GM21526 (cell line): Measurements from ENCODE around the gene COL24A1.
A peak's percentile ranks its signal among the peaks of the same experiment; 100 is the strongest.
"Not testable (repeated sequence)": the region's sequence is repeated elsewhere in the genome, so short reads cannot be mapped to it uniquely, and the experiment has no call there.

ENCODE experiments used
- ATAC-seq: cut with Tn5 transposase; IDR thresholded peaks from one replicate; pipeline ENCODE4 v1.9.1; 2021; ENCODE audit warnings: moderate library complexity; ENCODE audit not compliant: unreplicated experiment, low FRiP score

The COL24A1 gene

DNA sequence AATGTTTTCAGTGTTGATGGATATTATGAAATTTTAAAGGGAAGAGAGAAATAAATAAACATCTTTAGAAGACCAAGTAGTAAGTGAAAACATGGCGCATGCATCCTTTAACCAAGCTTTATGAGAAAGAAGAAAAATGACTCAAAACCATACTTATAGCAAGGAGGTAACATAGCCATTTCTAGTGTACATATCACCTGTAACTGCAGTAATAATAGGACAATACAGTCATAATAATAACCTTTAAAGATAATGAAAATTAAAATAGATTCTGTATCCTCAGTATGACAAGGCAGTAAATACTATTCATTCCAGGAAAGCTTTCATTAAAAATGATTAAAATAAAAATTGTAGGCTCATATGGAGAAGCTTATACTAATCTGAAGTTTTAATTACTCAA lies 141.2 kb downstream of the COL24A1 start:
- ATAC-seq, result no peak

DNA sequence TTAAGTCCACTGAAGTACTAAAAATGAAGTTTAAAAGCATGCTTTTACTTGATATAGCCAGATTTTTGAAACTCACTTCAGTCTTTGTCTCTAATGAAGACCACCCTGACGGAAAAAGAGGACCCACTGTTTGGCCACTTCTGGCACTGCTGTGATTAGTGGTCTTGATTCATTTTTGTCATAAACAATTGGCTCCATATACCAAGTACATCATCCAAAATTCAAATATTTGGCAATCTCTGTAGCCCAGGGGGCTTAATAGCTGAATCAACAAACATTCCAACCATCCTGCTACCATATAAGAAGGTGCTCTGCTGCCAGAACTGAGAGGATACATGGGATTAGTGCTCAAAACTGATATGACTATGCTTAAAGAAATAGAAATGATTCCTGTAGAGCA lies 156.0 kb downstream of the COL24A1 start:
- no peak for ATAC-seq

DNA sequence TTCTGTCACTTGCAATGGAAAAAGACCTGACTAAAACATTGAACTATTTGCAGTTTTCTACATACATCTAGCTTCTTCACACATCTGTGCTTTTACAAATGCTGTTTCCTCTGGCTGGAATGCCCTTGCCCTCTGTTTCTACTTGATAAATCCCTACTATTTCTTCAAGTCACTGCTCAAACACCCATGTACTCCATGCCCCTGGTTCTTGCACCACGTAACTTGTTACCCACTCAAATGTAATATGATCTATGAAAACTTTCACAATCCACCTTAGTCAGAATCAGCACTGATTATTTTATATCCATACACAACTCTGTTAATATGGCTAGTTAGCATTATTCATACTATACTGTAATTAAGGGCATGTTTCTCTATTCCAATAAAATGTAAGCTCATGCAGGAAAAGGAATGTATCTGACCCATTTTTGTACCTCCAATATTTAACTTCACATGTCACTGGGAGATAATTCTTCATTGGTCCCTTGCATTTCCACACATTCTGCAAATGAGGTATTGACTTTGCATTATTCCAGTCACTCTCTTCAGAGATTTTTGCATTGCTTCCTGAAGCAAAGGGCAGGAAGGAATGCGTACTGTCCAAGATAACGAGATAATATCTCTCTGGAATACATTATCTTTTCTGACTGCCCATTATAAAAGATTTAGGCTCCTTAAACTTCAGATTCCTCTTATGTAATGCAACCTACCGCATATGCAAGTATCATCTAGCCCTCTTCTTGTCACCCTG lies 158.3 kb downstream of the COL24A1 start:
- ATAC-seq, result no peak

DNA sequence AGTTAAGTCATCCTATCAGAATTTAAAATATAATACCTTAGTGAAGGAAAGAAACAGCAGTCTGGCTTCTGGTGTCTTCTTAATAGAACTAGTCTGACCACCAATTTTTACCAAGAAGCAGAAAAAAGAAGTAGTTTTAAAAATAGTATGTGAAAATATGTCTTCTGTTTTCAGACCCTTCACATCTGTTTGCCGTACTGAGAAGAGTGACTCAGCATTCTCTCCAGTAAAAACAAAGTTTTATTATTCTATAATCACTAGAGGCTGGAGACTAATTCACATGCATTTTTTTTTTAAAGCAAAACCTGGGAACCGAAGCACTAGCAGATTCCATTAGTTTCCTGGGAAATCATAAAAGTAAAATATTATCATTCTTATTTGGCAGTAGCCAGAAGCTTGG lies 163.8 kb downstream of the COL24A1 start:
- ATAC-seq, result peak; percentile 53

DNA sequence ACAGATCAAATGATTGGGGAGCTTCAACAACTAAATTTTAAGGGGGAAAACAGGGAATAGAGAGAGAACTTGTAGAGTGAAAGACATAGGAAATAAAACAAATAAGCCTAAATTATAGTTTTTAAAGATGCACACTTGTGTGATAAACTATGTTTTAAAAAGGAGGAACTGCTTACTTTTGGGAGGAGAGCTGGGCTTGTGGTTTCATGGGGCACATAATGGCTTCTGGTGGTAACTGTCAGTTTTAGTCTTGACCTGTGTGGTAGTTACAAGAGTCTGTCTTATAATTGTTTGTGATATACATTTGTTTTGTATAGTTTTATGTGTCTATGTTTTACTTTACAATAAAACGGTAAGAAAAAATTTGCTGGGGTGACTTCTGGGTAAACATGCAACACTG lies 165.3 kb downstream of the COL24A1 start:
- no peak for ATAC-seq

DNA sequence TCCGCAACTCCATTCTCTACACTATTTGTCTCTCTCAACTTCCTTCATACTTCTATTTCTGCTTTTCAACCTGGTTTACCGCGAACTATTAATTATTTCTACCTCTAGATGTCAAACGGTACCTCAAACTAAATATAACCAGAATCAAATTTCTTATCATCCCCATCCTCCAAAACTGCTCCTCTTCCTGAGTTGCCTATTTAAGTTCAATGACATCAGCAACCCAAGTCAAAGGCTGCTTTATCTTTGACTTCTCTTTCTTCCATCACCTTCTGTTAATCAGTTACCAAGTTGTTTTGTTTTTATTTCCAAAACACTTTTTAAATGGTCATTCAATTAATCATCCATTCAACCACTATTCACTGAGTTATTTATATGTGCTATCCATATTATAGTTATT lies 171.9 kb downstream of the COL24A1 start:
- no peak for ATAC-seq

DNA sequence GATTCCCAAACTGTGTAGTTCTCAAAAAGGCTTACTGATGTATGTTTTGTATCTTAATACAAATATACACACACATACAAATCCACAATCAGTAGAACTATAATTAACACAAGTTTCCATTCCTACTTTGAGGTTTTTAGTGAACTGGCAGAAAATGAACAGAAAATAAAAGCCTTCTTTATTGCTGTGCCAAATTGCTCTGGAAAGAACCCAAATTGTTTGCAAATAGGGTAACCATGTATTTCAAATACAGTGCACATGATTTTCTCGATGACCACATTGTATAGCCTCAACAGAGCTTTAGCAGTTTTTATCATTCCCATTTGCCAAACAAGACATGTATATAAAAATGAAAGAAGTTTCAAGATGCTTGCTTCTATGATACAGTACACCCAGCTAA lies 173.3 kb downstream of the COL24A1 start:
- no peak for ATAC-seq

DNA sequence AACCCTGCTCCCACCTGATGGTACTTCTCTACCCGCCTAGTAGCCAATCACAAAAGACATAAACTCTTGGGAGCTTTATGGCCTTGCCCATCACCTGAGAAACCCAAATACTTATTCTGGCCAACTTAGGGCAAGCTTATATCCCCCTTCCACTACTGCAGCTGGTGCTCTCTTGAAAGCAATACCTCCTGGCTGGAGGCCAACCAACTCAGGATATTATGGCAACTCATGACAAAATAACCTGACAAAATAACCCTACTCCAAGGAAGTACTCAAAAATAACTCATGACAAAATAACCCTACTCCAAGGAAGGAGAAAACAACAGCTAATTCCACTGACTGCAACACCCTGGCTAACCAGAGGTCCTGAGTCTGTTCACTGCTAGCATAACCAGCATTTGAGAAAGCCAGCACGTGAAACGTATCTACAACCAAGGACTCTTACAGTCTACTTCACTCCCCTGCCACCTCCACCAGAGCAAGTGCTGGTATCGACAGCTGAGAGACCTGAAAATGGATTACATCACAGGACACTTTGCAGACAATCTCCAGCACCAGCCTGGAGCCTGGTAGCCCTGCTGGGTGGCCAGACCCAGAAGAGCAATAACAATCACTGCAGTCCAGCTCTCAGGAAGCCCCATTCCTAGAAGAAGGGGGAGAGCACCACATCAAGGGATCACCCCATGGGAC lies 179.9 kb downstream of the COL24A1 start:
- ATAC-seq, result no peak

DNA sequence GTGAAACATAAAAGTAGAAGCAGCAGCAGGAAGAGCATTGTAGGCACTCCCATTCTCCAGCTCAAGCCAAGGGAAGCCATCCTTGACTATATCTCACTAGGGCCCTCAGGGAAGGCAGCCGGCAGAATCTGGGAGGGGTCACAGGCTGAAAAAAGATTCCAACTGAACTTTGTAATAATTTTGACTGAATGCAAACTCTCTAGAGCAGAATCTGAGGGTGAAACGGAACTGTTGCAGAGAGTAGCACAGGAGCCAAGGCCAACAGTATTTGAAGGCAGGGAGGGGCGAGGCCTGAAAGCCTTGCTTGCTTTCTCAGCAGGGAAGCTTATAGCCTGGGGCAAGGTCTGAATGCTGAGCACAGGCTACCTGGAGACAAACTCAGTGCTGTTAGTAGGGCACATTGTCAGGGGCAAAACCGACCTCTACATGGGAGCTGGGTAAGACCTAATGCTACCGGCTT lies 180.6 kb downstream of the COL24A1 start:
- no peak for ATAC-seq

DNA sequence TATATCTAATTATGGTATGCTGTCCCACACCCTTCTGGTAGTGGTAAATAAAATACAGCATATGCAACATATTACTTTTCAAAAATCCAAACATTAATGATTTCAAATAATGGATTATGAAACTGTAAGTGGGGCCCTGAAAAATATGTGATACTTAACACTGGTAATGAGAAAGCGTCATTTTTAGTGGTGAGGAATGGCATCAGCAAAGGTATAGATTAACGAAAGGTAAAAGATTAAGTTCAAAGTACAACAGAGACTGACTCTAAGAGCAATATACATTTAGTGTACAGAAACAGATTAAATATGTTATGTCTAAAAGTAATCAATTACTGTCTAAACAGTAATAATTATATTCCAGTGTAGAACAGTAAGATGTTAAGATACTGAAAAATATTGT lies 194.1 kb downstream of the COL24A1 start:
- no peak for ATAC-seq

DNA sequence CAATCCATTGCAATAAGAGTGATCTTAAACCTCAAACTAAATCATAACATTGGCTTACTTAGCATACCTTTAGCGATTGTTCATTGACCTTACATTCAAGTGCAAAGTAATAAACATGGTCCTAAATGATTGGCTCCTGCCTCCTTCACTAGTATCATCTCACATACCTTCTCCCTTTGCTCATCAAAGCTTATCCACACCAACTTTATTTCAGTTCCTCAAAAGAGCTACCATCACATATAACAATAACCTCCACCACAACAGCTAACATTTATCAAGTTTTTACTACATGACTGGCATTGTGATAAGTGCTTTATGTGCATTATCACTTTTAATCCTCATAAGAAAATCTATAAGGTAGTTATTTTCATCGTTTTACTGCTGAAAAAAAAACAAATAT lies 198.8 kb downstream of the COL24A1 start:
- no peak for ATAC-seq

DNA sequence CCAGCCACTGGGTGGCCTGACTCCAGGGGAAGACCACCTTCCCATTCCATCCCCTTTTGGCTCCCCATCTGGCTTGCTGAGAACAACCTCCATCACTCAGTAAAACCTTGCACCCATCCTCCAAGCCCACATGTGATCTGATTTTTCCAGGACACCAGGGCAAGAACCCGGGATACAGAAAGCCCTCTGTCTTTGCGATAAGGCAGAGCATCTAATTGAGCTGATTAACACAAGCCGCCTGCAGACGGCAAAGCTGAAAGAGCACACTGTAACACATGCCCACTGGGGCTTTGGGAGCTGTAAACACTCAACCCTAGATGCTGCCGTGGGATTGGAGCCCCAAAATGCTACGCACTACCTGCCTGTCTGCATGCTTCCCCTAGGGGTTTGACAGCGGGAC lies 201.4 kb downstream of the COL24A1 start:
- ATAC-seq, result not testable (repeated sequence)

DNA sequence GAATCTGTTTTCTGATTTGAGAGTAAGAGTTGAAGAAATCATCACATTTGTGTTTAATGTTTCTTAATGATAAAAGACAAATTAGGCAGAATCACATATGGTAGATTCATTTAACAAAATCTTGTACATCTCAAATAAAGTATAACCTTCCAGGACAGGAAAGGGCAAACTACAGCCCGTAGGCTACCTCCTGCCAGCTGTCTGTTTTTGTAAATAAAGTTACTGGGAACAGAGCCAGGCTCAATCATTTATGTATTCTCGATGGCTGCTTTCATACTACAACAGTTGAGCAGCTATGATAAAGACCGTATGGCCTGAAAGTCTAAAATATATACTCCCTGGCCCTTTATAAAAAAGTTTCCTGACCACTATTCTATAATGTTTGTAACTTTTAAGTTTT lies 204.1 kb downstream of the COL24A1 start:
- no peak for ATAC-seq

DNA sequence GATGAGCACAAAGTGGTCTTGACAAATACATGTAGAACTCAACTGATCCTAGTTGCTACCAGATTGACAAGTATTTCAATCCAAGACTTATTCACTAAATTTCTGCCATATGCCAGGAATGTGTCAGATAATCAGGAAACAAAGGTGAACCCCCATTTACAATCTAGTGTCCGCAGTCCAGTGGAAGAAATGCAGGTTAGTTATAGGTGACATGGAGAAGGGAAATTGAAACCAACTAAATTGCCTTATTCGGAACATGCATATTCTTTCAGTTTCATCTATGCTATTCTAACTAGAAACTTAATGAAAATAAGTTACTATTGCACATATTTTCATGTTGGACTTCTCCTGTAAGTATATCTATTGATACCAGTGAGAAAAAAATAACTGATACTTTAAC lies 209.4 kb downstream of the COL24A1 start:
- no peak for ATAC-seq

DNA sequence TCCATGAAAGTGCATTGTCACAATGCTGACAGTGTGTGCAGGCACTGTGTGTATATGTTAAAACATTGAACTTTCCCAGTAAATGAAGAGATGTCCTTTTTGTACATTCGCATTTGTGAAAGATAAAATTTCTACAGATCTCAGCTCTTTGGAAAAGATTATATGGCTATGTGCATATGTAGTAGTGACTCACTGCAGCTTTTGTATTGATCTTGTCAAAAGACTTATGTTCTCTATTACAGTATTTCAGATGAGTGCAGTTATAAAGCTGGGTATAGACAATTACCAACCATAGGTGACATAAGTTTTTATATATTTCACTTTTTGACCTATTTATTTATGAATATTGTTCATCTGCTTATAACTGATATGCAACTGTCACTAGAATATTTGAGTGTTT lies 212.6 kb downstream of the COL24A1 start:
- ATAC-seq, result no peak

DNA sequence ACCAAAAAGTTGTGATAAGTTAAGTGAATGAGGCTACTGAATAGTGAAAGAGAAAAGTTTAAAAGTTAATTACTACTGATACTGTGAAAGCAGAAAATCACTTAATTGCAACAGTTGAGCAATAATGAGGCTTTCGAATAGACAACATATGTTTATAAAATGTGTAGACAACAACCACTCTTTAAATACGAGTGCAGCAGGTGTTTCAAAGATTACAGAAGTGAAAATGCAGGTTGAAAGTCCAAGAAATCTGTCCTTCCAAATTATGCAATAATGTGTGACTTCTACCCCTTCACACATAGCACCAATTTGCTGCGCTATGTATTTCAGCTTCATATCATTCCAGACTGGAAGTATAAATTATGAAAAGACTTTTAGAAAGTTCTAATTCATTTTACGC lies 213.0 kb downstream of the COL24A1 start:
- ATAC-seq, result no peak

DNA sequence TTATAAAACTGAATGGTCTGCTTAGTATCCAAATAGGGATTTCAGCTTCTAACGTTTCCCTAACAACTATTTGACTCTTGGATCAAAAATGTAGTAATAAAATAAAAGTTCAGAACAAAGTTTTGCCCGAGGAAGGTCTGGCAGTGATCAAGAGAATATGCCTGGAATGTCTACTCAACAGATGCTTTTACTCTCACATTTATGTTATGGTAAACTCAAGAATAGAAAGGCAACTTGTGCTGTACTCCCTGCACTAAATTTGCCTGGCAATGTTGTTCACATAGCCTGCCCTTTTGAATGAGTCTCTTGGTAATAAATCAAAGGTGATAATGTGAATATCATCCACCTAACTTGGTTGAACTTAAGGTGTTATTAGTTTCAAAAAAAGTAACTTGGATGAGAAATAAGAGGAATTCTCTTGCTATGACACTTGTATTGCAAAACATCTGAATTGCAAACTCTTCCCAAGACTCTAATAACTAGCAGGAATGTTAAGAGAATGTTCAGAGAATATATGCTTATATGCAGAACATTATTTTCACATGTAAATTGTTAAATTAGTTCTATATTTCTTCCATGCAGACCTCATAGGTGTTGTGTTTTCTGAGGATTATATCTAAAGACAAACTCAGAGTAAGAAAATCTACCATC lies 215.8 kb downstream of the COL24A1 start:
- no peak for ATAC-seq

DNA sequence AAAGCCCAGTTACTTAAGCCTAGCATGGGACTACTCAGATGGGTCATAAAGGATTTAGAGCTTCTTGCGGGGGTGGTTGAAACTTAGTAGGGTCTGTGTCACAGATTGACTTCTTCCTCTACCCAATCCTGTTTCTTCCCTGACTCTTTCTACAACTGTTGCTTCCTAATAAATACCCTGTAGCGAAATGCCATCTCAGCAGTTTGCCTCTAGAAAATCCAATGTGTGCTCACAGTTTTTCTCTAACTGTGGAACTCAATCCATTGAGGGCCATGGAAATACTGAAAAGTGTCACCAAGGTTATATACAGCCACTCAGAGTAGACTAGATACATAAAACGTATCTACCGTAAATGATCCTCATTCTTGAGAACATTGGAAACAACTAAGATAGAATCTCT lies 217.7 kb downstream of the COL24A1 start:
- no peak for ATAC-seq

DNA sequence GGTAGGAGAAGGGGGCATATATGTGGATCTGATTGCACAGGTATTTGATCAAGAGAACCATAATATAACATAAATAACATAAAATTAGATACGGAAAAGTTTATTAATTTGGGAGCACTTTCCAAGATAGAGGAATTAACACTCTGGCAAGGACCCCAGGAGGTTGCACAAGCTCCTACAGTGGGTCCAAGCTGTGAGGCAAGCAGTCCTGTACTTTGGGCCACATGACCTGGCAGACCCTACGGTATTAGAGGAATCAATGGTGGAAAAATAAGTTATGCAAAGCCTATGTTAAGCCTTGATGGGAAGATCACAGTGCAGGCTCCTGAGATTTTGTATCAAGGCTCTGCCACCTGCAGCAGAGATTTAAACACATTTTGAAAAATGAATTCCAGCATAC lies 220.1 kb downstream of the COL24A1 start:
- ATAC-seq, result no peak

DNA sequence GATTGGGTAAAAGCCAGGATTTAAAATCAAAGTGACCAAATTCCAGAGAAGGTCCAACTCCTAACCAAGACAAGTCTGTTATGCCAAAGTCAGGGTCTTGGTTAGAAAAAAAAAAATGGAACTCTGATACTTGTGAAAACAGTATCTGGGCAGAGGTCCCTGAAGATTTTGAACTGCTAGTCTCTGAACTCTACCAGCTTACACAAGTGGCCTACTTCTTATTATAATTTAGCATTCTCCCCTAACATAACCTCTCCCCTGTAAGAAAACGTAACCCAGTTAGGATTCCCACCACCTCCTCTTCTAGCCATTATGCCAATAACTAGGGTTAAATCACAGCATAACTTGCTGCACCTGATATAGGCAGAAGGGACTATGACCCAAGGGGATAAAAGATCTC lies 220.5 kb downstream of the COL24A1 start:
- no peak for ATAC-seq

DNA sequence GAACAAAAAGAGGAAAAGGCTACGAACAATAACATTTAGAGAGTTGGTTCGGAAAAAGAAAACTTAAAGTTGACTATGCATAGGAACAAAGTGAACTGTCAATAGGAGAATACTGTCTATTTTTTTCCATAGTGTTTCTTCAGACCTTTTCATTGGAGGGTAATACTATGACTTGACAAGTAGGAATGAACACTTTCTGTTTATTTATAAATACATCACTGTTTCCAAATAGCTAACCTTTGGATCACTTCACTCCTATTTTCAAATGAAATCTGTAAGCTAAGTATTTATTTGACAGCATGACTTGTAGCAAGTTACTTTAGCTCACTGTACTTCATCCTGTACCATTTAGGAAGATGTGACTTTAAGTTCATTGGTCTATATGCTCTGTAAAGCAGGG lies 221.3 kb downstream of the COL24A1 start:
- no peak for ATAC-seq

DNA sequence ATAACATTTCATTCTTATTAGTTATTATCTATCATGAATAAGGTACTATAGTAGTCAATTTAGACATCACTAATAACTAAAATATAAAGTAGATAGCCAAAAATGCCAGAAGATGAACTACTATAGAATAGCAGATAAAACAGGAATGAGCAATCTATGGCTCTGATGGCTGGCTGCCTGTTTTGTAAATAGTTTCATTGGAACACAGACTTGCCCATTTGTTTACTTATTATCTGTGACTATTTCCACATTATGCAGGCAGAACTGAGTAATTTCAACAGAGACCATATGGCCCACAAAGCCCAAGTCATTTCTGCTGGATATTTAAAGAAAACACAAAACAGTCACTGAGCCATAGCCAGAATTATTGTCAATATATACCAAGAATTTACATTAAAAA lies 222.1 kb downstream of the COL24A1 start:
- ATAC-seq, result no peak
